Renal cortical epithelial cell (primary cell): Measurements from ENCODE around the gene PRIM2. TPM values are rescaled to one million over a fixed set of nuclear protein-coding genes. Genes with fewer than 3 reads are reported as not detected.
"Not testable (repeated sequence)": the region's sequence is repeated elsewhere in the genome, so short reads cannot be mapped to it uniquely, and the experiment has no call there.

Source experiments
- DNase-seq: peaks from one replicate; pipeline ENCODE4 v3.0.0-alpha.2; 2011; ENCODE audit warnings: low read depth
- total RNA-seq: library from RNA; depleted of rRNA; stranded (reverse); fragments of >200 nt; gene quantifications from 2 replicates; pipeline ENCODE4 v1.2.3, GENCODE V29; 2014

PRIM2 gene
- total RNA-seq, 1 donor from 2014 or later: 13.9 TPM

- DNase-seq: not testable (repeated sequence)
These were observed 8.7 kb upstream of the PRIM2 start for GRCh38 chr6:57308755-57309154.

GRCh38 chr6:57310095-57310816, 7.2 kb upstream of the PRIM2 start:
- peak; percentile 80 for DNase-seq

DNA sequence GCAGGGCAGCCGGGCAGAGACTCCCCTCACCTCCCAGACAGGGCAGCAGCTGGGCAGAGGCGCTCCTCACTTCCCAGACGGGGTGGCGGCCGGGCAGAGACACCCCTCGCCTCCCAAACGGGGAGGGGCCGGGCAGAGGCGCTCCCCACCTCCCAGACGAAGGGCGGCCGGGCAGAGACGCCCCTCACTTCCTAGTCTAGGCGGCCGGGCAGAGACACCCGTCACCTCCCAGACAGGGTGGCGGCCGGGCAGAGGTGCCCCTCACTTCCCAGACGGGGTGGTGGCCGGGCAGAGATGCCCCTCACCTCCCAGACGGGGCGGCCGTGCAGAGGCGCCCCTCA, 6.6 kb upstream of the PRIM2 start:
- no peak for DNase-seq

DNA sequence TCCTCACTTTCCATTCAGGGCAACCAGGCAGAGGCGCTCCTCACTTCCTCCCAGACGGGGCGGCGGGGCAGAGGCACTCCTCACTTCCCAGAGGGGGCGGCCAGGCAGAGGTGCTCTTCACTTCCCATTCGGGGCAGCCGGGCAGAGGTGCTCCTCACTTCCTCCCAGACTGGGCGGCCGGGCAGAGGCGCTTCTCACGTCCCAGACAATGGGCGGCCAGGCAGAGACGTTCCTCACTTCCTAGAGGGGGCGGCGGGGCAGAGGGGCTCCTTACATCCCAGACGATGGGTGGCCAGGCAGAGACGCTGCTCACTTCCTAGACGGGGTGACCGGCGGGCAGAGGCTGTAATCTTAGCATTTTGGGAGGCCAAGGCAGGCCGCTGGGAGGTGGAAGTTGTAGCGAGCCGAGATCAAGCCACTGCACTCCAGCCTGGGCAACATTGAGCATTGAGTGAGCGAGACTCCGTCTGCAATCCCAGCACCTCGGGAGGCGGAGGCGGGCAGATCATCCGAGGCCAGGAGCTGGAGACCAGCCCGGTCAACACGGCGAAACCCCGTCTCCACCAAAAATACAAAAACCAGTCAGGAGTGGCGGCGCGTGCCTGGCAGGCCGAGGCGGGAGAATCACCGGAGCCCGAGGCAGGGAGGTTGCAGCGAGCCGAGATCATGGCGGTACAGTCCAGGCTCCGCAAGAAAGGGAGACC, 6.0 kb upstream of the PRIM2 start:
- not testable (repeated sequence) for DNase-seq

DNA sequence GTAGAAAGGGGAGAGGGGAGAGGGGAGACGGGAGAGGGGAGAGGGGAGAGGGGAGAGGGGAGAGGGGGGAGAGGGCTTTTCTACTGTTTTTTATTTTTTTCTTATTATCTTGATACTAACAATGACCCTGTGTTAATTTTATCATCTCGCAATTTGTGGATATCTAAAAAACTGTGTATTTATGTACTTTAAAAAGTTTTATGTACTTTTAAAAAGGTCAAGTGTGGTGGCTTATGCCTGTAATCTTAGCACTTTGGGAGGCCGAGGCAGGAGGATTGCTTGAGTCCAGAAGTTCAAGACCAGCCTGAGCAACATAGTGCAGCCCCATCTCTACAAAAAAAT, 5.5 kb upstream of the PRIM2 start:
- DNase-seq: no peak

DNA sequence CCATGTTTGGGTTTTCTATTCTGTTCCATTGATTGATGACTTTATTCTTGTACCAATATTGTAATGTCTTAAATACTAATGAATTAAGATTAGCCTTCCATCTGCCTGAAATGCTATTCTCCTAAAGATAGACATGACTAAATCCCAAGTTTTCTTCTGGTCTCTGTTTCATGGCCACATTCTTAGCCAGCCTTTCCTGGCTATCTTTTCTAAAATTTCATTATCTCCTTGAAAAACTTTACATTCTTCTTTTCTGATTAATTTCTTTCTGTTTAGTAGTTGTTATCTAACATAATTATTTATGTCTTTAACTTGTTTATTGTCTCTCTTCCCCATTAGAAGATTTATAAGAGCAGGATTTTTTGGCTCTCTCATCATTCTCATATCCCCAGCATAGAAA, 4.4 kb upstream of the PRIM2 start:
- no peak for DNase-seq

DNA sequence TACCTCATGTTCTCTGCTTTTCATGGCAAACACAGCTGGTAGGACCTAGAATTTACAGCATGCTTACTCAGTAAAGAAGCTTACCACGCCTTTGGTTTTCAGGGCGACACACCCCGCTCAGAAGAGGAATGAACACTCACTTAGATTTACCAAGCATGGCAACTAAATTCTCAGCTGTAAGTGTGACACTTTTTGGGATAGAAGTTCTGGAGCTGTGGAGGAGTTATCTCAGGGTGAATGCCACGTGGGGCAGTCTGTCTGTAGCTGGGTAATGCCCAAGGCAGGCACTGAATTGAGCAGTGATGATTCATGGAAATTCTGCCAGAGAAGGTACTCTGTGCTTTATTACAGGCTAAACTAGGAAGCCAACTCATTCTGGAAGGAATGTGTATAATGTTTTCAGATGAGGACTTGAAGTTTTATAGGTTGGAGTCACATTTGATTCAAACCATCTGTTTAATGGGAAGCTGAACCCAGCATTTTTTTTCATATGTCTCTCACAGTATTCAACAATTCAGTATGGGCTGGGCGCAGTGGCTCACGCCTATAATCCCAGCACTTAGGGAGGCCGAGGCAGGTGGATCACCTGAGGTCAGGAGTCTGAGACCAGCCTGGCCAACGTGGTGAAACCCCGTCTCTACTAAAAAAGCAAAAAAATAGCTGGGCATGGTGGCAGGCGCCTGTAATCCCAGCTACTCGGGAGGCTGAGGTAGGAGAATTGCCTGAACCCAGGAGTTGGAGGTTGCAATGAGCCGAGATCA, 3.5 kb upstream of the PRIM2 start:
- peak; percentile 98 for DNase-seq

DNA sequence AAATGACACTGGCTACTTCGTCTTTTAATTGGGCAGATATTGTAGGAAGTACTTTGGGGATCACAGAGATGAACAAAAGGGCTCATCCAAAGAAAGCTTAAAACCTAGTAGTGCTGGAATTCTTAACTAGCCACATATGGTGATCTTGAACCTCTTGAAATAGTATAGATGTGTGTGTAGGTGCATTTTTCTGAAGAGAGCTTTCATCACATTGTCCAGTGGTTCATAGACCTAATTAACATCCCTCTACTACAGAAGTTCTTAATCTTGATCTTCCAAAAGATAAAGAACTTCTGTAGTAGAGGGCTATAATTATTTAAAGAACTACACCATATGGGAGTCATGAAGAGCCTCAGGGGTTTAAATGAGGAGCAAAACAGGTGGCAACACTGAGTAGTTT, 2.3 kb upstream of the PRIM2 start:
- no peak for DNase-seq

GRCh38 chr6:57315851-57316250, 1.6 kb upstream of the PRIM2 start:
- no peak for DNase-seq

DNA sequence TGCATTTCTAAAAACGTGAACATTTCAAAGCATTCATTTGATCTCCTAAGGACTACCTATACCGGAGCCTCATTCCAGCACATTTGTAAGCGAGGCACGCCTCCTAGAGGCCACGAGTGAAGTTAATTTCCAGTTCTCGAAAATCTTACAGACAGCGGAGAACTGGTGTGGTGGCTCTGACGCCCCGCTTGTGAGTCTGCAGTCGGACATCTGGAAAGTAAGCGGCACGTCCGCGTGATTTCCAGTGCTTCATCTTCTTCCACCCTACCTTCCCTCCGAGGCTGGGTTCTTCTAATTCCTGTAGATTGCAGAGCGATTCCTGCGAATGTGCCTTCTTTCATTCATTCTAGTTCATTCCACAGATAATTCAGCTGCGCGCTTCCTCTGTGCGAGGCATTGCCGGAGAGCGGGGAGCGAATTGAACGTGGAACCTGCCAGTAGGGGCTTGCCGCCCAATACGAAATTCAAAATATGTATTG, 810 bp upstream of the PRIM2 start:
- DNase-seq: peak; percentile 84

GRCh38 chr6:57324538-57324937, 7.1 kb downstream of the PRIM2 start:
- DNase-seq: peak; percentile 36

- no peak for DNase-seq
These were observed 9.9 kb downstream of the PRIM2 start for GRCh38 chr6:57327311-57327710.

DNA sequence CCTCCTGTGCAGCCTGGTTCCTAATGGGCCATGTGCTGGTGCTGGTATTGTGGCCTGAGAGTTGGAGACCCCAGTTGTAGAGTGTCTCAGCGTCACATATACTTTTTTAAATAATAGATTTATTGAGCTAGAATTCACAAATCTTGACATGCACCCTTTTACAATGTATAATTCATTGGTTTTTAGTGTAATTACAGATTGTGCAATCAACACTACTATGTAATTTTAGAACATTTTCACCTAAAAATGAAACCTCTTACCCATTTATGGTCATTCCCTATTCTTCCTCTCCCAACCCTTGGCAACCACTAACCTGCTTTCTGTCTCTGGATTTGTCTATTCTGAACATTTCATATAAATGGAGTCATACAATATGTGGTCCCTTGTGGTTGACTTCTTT, 10.6 kb downstream of the PRIM2 start:
- no peak for DNase-seq

GRCh38 chr6:57329933-57330332, 12.5 kb downstream of the PRIM2 start:
- no peak for DNase-seq

GRCh38 chr6:57342148-57342669, 24.8 kb downstream of the PRIM2 start:
- DNase-seq: no peak

- not testable (repeated sequence) for DNase-seq
These were observed 25.9 kb downstream of the PRIM2 start for GRCh38 chr6:57343342-57343741.

GRCh38 chr6:57346715-57347114, 29.3 kb downstream of the PRIM2 start:
- not testable (repeated sequence) for DNase-seq

DNA sequence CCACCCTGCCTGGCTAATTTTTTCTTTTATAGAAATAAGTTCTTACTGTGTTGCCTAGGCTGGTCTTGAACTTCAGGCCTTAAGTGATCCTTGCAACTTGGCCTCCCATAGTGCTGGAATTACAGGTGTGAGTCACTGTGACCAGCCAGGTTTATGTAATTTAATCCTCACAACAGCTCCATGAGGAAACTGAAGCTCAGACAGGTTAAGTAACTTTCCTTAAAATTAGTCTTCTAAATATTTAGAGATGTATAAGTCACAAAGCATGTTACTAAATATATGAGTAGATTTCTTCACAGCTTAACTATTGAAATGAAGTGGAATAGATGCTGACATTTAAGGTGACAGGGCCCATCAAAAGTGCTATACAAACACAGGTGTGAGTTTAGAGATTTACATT, 30.2 kb downstream of the PRIM2 start:
- not testable (repeated sequence) for DNase-seq

- not testable (repeated sequence) for DNase-seq
These were observed 33.0 kb downstream of the PRIM2 start for GRCh38 chr6:57350443-57350842.

GRCh38 chr6:57352596-57352995, 35.2 kb downstream of the PRIM2 start:
- not testable (repeated sequence) for DNase-seq

DNA sequence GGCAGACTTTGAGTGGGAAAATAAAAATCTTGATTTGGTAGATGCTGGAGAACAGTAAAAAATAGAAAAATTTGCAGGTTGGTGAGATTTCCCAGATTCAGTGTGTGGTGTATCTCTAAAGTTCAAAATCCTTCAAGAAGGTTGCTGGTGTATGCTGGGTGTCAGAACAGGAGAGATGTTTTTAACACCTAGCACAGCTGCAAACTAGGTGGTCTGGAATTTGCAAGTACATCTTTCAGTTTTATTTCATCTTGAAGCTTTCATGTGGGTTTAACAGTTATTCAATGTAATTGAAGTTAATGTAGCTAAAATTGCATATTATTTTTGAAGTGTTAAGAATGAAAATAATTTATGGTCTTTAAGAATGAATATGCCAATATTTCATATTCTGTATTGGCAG, 40.9 kb downstream of the PRIM2 start:
- not testable (repeated sequence) for DNase-seq

DNA sequence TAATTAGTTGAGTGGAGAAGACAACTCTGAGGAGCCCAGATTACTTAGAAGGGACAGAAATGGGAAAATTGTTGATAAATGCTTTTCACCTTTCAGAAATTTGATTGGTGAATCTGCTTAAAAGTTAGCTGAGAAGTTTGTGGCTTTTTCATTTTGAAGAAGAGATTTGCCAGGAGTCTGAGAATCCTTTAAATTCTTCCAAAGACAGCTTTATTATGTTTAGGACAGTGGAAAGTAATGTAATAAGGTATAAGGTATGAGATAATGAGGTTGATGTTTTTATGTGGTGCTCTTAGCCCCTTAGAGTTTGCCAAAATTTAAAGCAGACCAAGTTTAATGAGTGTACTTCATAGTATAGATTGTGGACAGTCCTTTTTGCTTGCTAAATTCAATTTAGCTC, 42.3 kb downstream of the PRIM2 start:
- not testable (repeated sequence) for DNase-seq
